CD4-positive, alpha-beta T cell treated with Interleukin-21 for 1 hour (primary cell): ENCODE results near the gene COPG1.
A peak's percentile ranks its signal among the peaks of the same experiment; 100 is the strongest.
"Not testable (repeated sequence)": the region's sequence is repeated elsewhere in the genome, so short reads cannot be mapped to it uniquely, and the experiment has no call there.

ENCODE experiments used
- DNase-seq: peaks from one replicate; pipeline ENCODE4 v3.0.0-alpha.2; 2020

COPG1 gene, protein sequence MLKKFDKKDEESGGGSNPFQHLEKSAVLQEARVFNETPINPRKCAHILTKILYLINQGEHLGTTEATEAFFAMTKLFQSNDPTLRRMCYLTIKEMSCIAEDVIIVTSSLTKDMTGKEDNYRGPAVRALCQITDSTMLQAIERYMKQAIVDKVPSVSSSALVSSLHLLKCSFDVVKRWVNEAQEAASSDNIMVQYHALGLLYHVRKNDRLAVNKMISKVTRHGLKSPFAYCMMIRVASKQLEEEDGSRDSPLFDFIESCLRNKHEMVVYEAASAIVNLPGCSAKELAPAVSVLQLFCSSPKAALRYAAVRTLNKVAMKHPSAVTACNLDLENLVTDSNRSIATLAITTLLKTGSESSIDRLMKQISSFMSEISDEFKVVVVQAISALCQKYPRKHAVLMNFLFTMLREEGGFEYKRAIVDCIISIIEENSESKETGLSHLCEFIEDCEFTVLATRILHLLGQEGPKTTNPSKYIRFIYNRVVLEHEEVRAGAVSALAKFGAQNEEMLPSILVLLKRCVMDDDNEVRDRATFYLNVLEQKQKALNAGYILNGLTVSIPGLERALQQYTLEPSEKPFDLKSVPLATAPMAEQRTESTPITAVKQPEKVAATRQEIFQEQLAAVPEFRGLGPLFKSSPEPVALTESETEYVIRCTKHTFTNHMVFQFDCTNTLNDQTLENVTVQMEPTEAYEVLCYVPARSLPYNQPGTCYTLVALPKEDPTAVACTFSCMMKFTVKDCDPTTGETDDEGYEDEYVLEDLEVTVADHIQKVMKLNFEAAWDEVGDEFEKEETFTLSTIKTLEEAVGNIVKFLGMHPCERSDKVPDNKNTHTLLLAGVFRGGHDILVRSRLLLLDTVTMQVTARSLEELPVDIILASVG

DNA sequence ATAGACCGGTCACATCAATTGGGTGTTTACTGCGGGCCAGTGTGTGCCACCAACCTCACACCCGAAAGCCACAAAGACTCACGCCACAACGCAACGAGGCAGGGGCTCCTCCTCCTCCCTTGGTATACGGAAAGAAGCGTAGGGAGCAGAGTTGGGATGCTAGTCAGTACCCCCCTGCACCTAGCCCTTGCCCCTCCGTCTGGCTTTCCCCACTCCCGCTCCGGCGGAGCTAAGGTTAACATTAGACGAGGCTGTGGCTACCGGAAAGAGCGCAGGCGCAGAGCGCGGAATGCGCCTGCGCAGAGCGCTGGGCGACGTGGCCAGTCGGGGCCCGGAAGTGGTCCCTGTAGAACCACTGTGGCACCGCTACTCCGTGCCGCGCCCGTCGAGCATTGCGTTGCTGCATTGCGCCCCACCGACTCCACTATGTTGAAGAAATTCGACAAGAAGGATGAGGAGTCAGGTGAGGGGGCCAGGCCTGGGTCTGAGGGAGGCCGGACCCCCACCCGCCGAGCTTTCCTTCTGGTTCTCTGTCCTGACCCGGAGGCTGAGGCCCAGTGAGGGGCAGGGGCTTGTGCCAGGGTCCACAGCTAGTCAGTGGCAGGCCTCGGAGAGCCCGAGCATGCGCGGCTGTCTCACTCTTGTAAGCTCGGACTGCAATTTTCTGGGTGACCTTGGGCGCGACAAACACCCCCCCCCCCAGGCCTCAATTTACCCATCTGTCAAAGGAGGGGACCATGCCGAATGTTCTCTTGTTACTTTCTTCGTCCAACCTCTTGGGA is at the start of gene COPG1:
TSS of gene COPG1 (plus strand) at position 323 of the 782 bp plus-strand sequence. CDS start at position 427, 104 bp downstream.
- DNase-seq: peak; percentile 91

DNA sequence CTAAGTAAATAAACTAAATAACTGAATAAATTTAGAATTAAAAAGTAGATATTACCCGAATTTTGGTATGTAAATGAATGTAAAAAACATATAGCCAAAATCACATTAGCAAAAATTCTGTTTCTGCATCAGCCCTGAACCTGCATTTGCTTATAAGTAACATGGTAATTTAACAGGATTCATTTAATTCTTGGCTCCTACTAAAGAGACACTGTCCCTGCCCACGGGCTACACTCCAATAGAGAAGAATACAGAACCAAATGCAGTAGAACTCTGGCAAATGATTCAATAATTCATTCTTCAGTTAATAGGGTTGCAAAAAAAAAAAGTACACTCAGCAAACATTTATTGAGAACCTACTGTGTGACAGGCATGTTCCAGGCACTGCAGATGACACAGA is 44.9 kb upstream of the COPG1 start:
- DNase-seq: no peak

DNA sequence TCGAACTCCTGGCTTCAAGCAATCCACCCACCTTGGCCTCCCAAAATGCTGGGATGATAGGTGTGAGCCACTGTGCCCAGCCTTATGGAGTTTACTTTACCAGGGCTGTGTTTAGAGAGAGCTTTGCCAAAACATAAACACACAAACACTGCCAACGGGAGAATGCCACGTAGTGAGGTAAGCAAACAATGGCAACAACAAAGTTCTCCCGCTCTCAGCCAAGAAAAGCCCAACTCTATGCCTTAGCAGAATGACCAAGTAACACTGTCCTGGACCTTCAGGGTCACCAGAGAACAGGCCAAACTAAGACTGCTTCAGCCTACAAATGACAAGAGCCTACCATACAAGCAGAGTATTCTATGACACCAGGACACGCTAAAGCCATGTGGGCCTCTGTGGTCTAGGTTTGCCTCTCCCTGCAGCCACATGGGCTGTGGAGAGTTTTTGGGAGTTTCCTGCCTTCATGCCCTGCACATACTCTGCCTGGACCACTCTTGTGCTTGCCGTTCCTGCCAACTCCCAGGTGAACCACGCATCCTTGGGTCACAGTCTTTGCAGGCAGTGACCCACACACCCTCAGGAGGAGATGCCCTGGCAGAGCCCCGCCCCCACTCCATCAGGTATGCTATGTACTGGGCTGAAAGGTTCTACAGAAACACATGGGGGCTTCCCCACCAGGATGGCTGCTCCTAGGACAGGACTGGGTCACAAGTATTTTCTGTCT is 44.1 kb upstream of the COPG1 start:
- DNase-seq: no peak

DNA sequence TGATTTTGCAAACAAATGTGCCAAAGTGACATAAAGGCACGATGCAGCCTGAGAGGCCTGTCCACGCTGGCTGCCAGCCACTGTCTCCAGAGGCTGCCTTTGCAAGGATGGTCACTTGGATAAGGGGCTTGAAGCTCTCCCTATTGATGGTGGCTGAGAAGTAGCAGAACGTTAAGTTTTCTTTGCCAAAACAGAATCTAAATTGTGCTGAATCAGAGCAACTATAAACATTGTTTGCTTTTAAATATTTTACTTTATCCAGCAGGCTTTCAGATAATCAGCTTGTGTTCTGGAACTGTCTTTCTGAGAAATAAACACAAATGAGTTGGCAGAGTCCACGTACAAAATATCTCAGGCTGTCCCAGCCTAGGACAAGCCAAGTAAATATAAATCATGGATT is 41.9 kb upstream of the COPG1 start:
- DNase-seq: no peak

DNA sequence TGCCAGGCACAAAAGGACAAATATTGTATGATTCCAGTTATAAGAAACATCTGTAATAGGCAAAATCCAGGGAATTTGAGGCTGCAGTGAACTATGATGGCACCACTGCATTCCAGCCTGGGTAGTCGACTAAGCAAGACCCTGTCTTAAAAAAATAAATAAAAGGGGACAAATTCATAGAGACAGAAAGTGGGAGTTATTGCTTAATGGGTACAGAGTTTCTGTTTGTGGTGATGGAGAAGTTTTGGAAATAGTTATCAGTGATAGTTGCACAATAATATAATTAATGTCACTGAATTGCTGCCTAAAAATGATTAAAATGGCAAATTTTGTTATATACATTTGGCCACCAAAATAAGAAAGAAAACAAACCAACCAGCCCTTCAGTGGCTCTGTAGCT is 38.1 kb upstream of the COPG1 start:
- no peak for DNase-seq

DNA sequence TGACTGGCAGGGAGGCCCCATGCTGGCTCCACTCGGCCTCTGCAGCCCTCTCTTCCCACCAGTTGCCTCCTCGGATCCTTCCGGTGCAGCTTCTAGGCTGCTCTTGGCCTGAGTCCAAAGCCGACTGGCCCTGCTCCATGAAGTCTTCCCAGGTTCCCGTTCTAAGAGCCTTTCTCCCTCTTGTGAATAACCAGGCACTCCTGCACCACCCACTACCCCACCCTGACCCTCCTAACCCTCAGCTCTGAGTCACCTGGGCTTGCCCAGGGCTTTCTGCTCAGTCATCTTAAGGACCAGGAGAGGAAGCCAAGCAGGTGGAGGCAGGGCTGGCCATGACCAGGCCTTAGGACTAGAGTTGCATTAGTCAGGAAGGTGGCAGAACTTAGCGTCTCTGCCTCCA is 37.6 kb upstream of the COPG1 start:
- DNase-seq: no peak

DNA sequence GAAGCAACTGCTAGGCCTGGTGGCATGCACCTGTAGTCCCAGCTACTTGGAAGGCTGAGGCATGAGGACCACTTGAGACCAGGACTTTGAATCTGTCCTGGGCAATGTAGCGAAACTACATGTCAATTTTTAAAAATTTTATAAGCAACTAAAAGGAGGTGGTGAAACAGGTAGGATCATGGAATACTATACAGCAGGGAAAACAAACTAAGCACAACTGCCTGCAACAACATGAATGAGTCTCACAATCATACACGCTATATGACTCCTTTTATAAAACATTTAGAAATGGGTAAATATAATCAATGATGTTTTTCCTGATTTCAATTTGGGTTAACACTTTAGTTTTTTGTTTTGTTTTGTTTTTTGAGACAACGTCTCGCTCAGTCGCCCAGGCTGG is 36.2 kb upstream of the COPG1 start:
- DNase-seq: no peak

DNA sequence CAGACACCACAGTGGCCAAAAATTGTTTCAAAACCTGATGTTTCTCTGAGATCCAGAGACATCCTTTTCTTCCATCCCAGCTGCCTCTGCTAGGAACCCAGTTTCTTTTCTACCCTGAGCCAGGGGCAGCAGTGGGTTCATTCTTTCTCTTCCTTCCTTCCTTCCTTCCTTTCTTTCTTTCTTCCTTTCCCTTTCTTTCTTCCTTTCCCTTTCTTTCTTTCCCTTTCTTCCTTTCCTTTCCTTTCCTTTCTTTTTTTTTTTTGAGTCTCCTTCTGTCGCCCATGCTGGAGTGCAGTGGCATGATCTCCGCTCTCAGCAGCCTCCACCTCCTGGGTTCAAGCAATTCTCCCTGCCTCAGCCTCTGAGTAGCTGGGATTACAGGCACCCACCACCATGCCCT is 30.7 kb upstream of the COPG1 start:
- no peak for DNase-seq

DNA sequence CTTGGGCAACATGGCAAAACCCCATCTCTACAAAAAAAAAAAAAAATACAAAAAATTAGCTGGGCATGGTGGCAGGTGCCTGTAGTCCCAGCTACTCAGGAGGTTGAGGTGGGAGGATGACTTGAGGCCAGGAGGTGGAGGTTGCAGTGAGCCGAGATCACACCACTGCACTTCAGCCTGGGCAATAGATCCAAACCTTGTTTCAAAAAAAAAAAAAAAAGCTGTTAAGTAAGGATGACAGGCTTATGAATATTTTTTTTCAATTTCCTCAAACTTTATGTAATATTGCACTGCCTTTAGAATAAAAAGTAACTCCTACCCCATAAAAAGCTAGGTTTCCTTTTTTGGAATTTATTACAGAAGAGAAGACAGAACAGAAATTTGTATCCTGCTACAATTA is 25.0 kb upstream of the COPG1 start:
- not testable (repeated sequence) for DNase-seq

DNA sequence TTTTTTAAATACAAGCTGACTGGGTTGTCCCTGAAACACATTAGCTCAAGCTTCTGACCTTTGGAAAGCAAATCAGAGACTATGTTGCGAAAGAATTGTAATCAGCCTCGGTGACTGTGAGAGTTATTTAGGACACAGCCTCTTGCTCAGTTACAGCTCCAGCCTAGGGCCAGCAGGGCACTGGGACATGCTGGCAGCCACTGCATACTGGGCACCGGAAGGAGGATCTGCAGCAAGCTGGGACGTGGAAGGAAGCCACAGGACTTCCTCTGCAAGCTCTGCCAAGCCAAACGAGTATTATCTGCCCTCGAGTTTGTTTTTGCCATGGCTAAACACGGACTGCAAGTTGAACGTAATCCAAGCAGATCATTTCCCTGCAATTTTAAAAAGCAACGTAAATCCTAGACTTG is 24.4 kb upstream of the COPG1 start:
- DNase-seq: peak; percentile 10

DNA sequence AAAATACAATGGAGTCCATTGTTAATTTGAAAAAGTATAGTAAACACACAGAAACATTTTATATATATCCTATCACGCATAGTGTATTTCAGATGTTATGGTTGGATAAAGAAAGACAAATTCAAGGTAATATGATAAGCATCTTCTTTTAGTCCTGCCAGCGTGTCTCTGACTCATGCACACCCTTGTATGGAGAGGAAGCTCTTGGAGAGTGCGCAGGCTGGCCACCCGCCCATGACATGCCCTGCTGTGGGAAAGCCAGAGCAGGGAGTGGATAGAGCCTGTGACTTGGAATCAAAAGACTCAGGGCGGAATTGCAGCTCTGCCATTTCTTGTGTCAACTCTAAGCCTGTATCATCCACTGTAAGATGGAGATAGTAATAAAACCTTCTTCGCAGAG is 23.0 kb upstream of the COPG1 start:
- no peak for DNase-seq

DNA sequence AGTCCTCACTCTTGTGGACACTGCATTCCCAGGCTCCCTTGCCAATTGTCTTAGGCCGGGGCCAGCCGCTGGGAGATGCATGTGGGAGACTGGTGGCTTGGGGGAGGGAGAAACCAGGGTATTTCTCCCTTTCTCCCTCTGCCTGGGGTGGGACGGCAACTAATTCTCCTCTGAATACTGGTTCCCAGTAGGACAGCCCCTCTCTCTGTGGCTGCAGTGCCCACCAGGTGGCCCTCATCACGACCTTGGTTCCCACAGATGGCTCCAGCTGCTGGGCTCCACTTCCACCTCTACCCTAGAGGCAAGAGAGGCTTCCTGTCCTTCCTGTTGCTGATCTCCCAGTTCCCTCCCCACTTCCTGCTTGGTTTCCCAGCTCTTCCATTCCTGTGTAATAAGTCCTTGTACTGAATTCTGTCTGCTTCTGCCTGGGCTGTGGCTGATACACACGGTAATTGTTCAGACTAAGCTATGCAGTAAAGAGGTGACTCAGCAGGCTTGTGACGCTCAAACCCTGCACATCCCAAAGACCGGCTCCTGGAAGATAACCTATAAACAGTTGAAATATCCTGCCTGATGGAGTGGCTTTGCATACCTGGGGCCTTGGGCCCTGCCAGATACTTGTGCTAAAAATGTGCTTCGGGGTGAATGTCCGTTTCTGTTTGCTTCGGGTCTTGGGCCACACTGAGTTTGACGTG is 20.4 kb upstream of the COPG1 start:
- no peak for DNase-seq

DNA sequence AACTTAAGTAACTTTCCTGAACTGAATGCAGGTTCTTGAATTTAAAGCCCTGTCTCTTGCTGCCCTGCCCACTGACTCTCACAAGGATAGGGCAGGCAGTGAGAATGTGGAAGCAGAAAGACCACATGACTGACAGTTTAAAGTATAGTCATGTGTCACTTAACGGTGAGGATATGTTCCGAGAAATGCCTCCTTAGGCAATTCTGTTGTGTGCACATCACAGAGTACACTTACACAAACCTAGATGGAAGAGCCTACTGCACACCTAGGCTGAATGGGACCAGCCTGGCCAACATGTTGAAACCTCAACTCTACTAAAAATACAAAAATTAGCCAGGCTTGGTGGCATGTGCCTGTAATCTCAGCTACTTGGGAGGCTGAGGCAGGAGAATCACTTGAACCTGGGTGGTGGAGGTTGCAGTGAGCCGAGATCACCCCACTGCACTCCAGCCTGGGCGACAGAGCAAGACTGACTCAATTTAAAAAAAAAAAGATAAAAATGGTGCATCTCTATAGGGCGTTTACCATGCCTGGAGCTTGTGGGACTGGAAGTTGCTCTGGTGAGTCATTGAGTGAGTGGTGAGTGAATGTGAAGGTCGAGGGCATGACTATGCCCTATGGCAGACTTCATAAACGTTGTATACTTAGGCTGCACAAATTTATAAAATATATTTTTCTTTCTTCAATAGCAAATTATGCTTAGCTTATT is 18.9 kb upstream of the COPG1 start:
- DNase-seq: peak; percentile 17

DNA sequence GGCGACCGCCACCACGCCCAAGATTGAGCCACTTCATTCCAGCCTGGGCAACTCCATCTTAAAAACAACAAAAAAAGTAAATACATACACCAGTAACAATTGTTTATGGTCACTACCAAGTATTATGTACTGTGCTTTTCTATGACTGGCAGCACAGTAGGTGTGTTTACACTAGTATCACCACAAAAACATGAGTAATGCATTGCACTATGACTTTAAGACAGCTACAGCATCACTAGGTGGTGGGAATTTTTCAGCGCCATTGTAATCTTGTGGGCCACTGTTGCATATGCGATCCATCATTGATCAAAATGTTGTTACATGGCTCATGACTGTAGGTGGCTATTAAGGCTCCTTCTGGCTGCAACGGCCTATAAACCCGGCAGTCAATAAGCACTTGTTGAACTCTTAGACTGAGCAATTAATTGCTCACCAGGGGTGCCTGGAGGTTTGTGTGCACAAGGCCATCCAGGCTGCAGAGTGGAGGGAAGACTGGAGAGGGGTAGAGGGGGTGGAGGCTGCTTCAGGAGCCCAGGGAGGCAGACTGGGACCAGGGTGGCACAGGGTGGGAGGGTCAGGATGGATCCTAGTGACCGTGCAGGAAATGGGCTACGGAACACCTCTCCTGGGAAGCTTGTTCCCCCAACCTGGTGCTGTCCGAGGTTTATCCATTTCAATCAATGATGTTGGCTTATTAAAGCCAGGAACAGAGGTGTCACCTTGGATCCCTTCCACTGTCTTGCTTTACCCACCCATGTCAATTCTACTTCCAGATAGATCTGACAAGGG is 17.9 kb upstream of the COPG1 start:
- DNase-seq: no peak

DNA sequence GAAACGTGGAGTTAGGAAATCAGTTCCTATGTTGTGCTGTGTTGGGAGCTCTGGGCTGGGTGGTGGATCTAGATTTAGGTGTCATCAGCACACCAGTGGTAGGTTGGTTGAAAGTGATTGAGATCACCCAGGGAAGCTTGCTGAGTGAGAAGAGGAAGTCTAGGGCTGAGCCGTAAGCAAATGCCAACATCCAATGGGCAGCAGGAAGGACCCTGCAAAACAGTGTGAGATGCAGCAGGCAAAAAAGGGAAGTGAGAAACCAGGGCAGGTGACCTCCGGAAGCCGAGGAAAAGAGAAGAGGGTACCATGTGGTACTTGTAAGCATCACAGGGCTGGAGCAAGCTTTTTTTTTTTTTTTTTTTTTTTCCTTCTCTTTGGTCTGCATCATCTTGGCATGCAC is 15.9 kb upstream of the COPG1 start:
- DNase-seq: peak; percentile 43

DNA sequence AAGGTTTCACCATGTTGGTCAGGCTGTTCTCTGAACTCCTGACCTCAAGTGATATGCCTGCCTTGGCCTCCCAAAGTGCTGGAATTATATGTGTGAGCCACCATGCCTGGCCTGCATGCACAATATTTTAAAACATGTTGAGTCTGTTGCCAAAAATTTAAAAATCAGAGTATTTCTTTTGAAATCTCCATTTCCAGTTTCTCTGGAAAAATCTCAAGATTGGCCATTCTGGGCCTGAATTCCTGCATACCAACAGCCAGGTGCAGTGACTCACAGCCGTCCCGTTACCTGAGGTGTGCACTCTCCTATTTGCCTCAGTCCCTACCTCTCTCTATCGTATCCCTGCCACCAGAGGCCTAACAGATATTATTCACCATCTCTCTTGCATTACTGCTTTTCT is 15.0 kb upstream of the COPG1 start:
- no peak for DNase-seq

DNA sequence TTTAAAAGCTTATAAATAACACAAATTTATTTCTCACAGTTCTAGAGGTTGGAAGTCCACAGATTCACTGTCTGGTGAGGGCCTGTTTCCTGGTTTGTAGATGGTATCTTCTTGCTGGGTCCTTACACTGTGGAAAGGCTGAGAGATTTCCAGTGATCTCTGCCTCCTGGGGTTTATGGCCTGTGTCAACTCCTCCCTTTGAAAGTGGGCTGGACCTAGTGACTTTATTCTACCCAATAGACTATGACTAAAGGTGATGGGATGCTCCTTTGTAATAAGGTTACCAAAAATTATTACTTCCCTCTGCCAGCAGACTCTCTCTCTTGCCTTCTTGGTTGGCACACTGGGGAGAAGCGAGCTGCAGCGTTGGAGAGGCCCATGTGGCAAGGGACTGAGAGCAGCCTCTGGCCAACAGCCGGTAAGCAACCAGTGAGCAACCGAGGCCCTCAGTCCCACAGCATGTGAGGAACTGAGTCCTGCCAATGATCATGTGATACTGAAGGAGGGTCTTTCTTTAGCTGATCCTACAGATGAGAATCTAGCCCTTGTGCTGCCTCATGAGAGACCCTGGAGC is 14.0 kb upstream of the COPG1 start:
- no peak for DNase-seq

DNA sequence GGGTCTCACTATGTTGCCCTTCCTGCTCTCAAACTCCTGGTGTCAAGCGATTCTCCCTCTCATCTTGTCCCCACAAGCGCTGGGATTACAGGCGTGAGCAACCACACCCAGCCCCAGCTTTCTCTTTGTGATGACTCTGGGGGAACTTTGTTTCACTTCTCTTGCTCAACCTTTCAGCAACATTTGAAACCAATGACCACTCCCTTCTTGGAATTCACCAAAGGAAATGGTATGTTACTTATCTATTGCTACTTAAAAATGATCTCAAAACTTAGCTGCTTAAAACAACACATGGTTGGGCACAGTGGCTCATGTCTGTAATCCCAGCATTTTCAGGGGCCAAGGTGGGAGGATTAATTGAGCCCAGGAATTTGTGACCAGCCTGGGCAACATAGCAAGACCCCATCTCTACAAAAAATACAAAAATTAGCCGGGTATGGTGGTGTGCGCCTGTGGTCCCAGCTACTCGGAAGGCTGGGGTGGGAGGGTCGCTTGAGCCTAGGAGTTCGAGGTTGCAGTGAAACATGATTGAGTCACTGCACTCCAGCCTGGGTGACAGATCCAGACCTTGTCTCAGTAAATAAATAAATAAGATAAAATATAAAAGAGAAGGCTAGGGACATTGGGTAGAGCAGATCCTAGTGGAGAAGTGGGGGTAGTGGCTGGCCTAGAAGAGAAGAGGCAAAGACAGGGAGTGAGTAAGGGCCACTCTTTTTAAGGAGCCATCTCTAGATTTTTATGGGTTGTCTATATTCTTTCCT is 10.3 kb upstream of the COPG1 start:
- peak; percentile 41 for DNase-seq

DNA sequence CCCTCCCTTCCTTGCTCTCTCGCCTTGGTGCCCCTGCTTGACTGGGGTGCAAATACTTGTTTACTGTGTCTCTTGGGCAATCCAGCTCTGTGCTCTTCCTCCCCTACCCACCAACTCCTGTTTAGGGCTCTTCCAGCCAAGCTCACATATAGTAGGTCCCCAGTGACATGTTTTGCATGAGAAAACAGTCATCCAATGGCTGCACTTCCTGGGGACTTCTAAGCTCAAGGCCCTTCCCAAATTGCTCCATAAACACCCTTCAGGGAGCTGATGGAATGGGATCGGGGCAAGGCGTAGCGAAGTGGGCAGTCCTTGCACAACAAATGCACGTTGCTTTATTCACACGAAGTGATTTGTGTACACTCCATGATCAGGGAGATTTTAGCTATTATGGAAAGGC is 9.4 kb upstream of the COPG1 start:
- no peak for DNase-seq
